Neutrophil (primary cell): Measurements from ENCODE around the gene TEF.

ENCODE experiments used
- H3K27ac ChIP-seq: fragments of 200-600 bp; sonication (generic); 2 replicates; pipeline ENCODE4 v1.5.1; 2016; ENCODE audit warnings: mild to moderate bottlenecking, moderate library complexity
- H3K27me3 ChIP-seq: fragments of 200-600 bp; sonication (generic); 2 replicates; pipeline ENCODE4 v1.6.0; 2016; ENCODE audit warnings: mild to moderate bottlenecking
- H3K36me3 ChIP-seq: fragments of 200-600 bp; sonication (generic); 2 replicates; pipeline ENCODE4 v1.5.1; 2017
- H3K4me1 ChIP-seq, 2 experiments: fragments of 200-600 bp in 1 of 2; sonication (generic) in 1 of 2; 1 replicate in 1 of 2; 2 replicates in 1 of 2; pipeline versions ENCODE4 v1.5.1 to v1.6.1; 2013 to 2016; ENCODE audit warnings: low read depth in 1 of 2, low read length in 1 of 2, mild to moderate bottlenecking in 1 of 2, moderate library complexity in 1 of 2; ENCODE audit not compliant: control insufficient read depth in 1 of 2, insufficient read depth in 1 of 2
- H3K4me3 ChIP-seq, 2 experiments: fragments of 200-600 bp in 1 of 2; sonication (generic) in 1 of 2; 1 replicate in 1 of 2; 2 replicates in 1 of 2; pipeline ENCODE4 v1.5.1; 2013 to 2016; ENCODE audit warnings: low read depth in 1 of 2, low read length in 1 of 2, mild to moderate bottlenecking in 1 of 2, moderate library complexity in 1 of 2
- H3K9me3 ChIP-seq: fragments of 200-600 bp; sonication (generic); 2 replicates; pipeline ENCODE4 v1.5.1; 2016
- CTCF ChIP-seq: fragments of 200-600 bp; sonication (generic); IDR thresholded peaks from 2 replicates; pipeline ENCODE4 v1.5.1; 2016; ENCODE audit warnings: antibody characterized with exemption

Gene TEF

DNA sequence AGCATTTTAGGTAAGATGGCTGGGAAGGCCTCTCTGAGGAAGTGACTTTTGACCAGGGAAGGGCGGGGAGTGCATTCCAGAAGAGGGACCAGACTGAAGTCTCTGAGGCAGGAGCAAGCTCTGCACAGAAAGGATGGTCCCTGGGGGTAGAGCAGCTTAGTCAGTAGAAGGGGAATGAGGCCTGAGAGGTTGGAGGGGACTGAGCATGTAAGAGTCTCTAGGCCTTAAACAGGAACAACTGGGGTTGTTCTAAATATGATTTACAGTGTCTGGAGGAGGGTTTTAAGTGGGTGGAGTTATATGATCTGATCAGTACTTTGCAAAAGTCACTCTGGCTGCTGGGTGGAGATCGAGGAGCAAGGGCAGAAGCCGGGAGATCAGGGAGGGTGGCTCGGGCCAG, 31.7 kb upstream of the TEF start:
- Histone ChIP-seq H3K27ac (no peak overlapping the region), H3K36me3 (peaks cover 98% of the 10 kb centered on the region)

DNA sequence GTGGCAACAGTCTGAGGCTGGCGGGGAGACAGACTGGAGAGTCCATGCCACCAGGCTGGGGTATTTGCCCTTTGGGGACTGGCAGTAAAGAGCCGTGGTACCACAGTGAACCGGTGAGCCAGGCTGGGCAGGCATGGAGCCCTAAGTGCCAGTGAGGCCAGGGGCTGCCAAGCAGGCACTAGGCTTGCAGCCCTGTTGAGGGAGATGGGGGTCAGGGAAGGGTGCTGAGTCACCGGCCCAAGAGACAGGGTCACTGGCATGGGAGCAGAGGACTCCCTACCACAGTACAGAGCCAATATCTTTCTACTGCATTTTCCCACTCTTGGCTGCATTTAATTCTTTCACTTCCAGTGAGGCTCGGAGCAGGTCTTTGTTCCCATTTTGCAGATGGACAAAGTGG, 30.7 kb upstream of the TEF start:
- TF ChIP-seq CTCF, result no peak
- Histone ChIP-seq H3K9me3 (no peaks in the 10 kb centered on the region), H3K4me1 (no peaks in the 10 kb centered on the region), H3K27ac (no peak overlapping the region), H3K36me3 (peaks cover 98% of the 10 kb centered on the region), H3K27me3 (no peaks in the 10 kb centered on the region), H3K4me3 (no peak overlapping the region)

More for the DNA sequence above, 31.7 kb upstream of the TEF start:
- no peak overlapping the region for H3K4me3 ChIP-seq
- no peaks in the 10 kb centered on the region for H3K9me3 ChIP-seq
- TF ChIP-seq CTCF, result no peak
- no peaks in the 10 kb centered on the region for H3K27me3 ChIP-seq
- no peaks in the 10 kb centered on the region for H3K4me1 ChIP-seq

GRCh38 chr22:41352058-41352457, 29.7 kb upstream of the TEF start:
- H3K4me1 ChIP-seq, result no peaks in the 10 kb centered on the region
- H3K9me3 ChIP-seq, result no peaks in the 10 kb centered on the region
- no peaks in the 10 kb centered on the region for H3K27me3 ChIP-seq
- no peak overlapping the region for H3K4me3 ChIP-seq
- no peak overlapping the region for H3K27ac ChIP-seq
- peaks cover 99% of the 10 kb centered on the region for H3K36me3 ChIP-seq
- TF ChIP-seq CTCF, result no peak

DNA sequence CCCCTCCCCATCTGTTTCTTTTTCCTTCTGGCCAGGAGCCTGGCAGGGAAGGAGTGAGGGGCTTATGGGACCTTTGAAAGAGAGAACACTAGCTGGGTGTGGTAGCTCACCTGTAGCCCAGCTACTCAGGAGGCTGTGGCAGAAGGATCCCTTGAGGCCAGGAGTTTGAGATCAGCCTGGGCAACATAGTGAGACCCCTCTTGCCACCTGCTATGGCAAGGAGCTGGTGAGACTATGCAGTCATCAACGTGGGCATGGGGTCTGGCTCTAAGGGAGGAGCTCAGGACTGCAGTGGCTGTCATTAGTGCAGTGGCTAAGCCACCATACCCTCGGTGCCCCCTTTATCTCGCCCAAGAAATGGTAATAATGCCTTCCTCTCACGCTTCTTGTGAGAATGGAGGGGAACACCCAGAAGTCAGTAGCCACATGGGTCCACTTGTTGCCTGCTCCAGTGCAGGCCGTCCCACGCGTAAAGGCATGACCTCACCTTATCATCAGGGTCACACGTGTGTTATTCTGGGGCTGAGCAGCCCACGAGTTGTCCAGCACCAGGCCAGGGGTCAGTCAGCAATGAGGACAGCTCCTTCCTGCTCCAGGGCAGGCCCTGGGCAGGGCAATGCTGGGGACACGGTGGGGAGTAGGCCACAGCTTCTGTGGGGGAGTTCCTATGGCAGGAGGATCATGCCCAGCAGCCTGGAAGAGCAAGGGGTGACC, 27.7 kb upstream of the TEF start:
- no peaks in the 10 kb centered on the region for H3K9me3 ChIP-seq
- no peak overlapping the region for H3K27ac ChIP-seq
- no peak overlapping the region for H3K4me3 ChIP-seq
- H3K4me1 ChIP-seq, result no peaks in the 10 kb centered on the region
- no peaks in the 10 kb centered on the region for H3K27me3 ChIP-seq
- no peak for TF ChIP-seq CTCF
- peaks cover 95% of the 10 kb centered on the region for H3K36me3 ChIP-seq

DNA sequence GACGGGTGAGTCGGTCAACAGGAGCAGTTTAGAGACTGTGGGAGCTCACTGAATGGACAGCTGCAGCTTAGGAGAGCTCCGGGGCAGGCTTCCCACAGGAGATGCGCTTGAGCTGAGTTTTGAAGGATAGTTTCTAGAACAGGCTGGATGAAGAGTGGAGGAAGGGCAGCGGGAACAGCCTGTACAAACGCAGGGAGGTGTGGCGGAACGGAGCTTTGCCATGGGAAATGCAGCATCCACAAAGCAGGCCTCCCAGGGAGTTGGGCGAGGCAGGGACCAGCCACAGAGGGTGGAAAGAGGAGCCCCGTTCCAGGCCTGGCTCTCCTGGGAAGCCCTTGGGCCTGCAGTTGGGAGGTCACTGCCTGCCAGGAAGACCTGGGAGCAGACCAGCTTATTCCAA, 26.8 kb upstream of the TEF start:
- H3K27ac ChIP-seq, result no peak overlapping the region
- no peaks in the 10 kb centered on the region for H3K27me3 ChIP-seq
- peaks cover 85% of the 10 kb centered on the region for H3K36me3 ChIP-seq
- no peak for TF ChIP-seq CTCF
- no peak overlapping the region for H3K4me3 ChIP-seq
- H3K4me1 ChIP-seq, result no peaks in the 10 kb centered on the region
- H3K9me3 ChIP-seq, result no peaks in the 10 kb centered on the region
